OCI-LY1 (cell line): ENCODE data around the gene ARHGAP10.

ENCODE experiments used
- H2AFZ ChIP-seq: fragments of 200-600 bp; sonication (generic), shearing (Covaris generic); 2 replicates; pipeline ENCODE4 v1.6.0; 2014; ENCODE audit warnings: antibody characterized with exemption, mild to moderate bottlenecking, low read length
- H3F3A ChIP-seq: fragments of 200-600 bp; sonication (generic), shearing (Covaris generic); 2 replicates; pipeline ENCODE4 v1.6.0; 2014; ENCODE audit warnings: mild to moderate bottlenecking, antibody characterized with exemption, low read length, moderate library complexity; ENCODE audit not compliant: insufficient read depth
- H3K27ac ChIP-seq: fragments of 200-600 bp; sonication (generic); 2 replicates; pipeline ENCODE4 v1.5.1; 2014; ENCODE audit warnings: low read length, mixed run types, mild to moderate bottlenecking, low read depth; ENCODE audit not compliant: poor library complexity, severe bottlenecking
- H3K27me3 ChIP-seq: fragments of 200-600 bp; sonication (generic); 2 replicates; pipeline ENCODE4 v1.6.0; 2014; ENCODE audit warnings: antibody characterized with exemption, mild to moderate bottlenecking, low read length, moderate library complexity; ENCODE audit not compliant: insufficient read depth
- H3K36me3 ChIP-seq: fragments of 200-600 bp; sonication (generic); 2 replicates; pipeline ENCODE4 v1.6.1; 2014; ENCODE audit warnings: mild to moderate bottlenecking, antibody characterized with exemption, low read length, moderate library complexity, mixed read lengths; ENCODE audit not compliant: insufficient read depth
- H3K4me1 ChIP-seq: fragments of 200-600 bp; sonication (generic); 2 replicates; pipeline ENCODE4 v1.5.1; 2014; ENCODE audit warnings: mild to moderate bottlenecking, low read length, moderate library complexity; ENCODE audit not compliant: insufficient read depth, severe bottlenecking
- H3K4me2 ChIP-seq: fragments of 200-600 bp; sonication (generic), shearing (Covaris generic); 2 replicates; pipeline ENCODE4 v1.6.1; 2014; ENCODE audit warnings: low read length
- H3K4me3 ChIP-seq: fragments of 200-600 bp; sonication (generic); 2 replicates; pipeline ENCODE4 v1.5.1; 2014; ENCODE audit warnings: low read length, low read depth, mild to moderate bottlenecking, mixed read lengths; ENCODE audit not compliant: poor library complexity, severe bottlenecking
- H3K79me2 ChIP-seq: fragments of 200-600 bp; shearing (Covaris generic); 2 replicates; pipeline ENCODE4 v1.6.1; 2016; ENCODE audit warnings: mixed run types, low read length, mixed read lengths; ENCODE audit not compliant: insufficient read depth
- H3K9ac ChIP-seq: fragments of 200-600 bp; sonication (generic), shearing (Covaris generic); 2 replicates; pipeline ENCODE4 v1.6.1; 2014; ENCODE audit warnings: mild to moderate bottlenecking, low read length, mixed read lengths
- H3K9me2 ChIP-seq: fragments of 200-600 bp; sonication (generic), shearing (Covaris generic); 2 replicates; pipeline ENCODE4 v1.6.1; 2014; ENCODE audit warnings: low read depth, mild to moderate bottlenecking, low read length, mixed read lengths
- H3K9me3 ChIP-seq: fragments of 200-600 bp; shearing (Covaris generic); 2 replicates; pipeline ENCODE4 v1.6.1; 2014; ENCODE audit warnings: low read length, mixed read lengths
- H4K20me1 ChIP-seq: fragments of 200-600 bp; sonication (generic), shearing (Covaris generic); 2 replicates; pipeline ENCODE4 v1.6.0; 2016; ENCODE audit warnings: mild to moderate bottlenecking, low read length; ENCODE audit not compliant: insufficient read depth
- EZH2 ChIP-seq: fragments of 200-600 bp; sonication (generic), shearing (Covaris generic); IDR thresholded peaks from 2 replicates; pipeline ENCODE4 v1.8.0; 2017; ENCODE audit warnings: borderline replicate concordance, mixed run types, mild to moderate bottlenecking, antibody characterized with exemption, low read length, moderate library complexity, mixed read lengths
- TF ChIP-seq, protein P1 (sequence below): fragments of 200-600 bp; sonication (generic), shearing (Covaris generic); IDR thresholded peaks from 2 replicates; pipeline ENCODE4 v1.5.1; 2017; ENCODE audit warnings: mild to moderate bottlenecking, antibody characterized with exemption, low read length, moderate library complexity, mixed read lengths

Gene ARHGAP10

GRCh38 chr4:147768113-147768512 is 36.2 kb downstream of the ARHGAP10 start:
- Histone ChIP-seq H3K9me3 (no peaks in the 10 kb centered on the region), H3K27ac (no peak overlapping the region), H3K4me1 (no peaks in the 10 kb centered on the region), H3K79me2 (no peaks in the 10 kb centered on the region), H3K4me2 (no peak overlapping the region), H4K20me1 (no peaks in the 10 kb centered on the region), H3K9ac (no peak overlapping the region), H3K9me2 (no peaks in the 10 kb centered on the region), H3K4me3 (no peak overlapping the region), H3K36me3 (no peaks in the 10 kb centered on the region), H3K27me3 (no peaks in the 10 kb centered on the region), H3F3A (no peaks in the 10 kb centered on the region), H2AFZ (no peak overlapping the region)
- TF ChIP-seq, protein P1, sequence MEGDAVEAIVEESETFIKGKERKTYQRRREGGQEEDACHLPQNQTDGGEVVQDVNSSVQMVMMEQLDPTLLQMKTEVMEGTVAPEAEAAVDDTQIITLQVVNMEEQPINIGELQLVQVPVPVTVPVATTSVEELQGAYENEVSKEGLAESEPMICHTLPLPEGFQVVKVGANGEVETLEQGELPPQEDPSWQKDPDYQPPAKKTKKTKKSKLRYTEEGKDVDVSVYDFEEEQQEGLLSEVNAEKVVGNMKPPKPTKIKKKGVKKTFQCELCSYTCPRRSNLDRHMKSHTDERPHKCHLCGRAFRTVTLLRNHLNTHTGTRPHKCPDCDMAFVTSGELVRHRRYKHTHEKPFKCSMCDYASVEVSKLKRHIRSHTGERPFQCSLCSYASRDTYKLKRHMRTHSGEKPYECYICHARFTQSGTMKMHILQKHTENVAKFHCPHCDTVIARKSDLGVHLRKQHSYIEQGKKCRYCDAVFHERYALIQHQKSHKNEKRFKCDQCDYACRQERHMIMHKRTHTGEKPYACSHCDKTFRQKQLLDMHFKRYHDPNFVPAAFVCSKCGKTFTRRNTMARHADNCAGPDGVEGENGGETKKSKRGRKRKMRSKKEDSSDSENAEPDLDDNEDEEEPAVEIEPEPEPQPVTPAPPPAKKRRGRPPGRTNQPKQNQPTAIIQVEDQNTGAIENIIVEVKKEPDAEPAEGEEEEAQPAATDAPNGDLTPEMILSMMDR, result no peak
- no peak for TF ChIP-seq EZH2

DNA sequence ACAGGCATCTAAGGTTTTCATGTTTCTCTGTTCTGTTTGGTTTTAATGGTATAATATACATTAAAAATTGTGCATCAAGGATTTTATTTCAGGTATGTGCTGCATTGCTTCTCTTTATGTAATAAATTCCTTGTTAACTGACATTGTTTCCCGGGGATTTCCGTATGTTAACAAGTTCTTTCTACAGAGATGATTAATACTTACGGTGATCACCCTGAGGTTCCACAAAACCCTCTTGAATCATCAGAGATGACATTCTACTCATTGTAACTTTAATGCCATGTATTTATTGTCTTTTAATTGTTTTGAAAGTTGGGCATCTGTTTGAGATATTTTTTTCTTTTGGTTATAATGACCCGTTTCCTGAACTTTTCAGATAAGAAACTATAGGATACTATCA is 37.5 kb downstream of the ARHGAP10 start:
- H3K9me2 ChIP-seq, result no peaks in the 10 kb centered on the region
- H4K20me1 ChIP-seq, result no peaks in the 10 kb centered on the region
- H3K9me3 ChIP-seq, result no peaks in the 10 kb centered on the region
- H3K4me3 ChIP-seq, result no peak overlapping the region
- H3K27ac ChIP-seq, result no peak overlapping the region
- no peak overlapping the region for H3K9ac ChIP-seq
- no peaks in the 10 kb centered on the region for H3F3A ChIP-seq
- no peaks in the 10 kb centered on the region for H3K79me2 ChIP-seq
- H3K4me1 ChIP-seq, result no peaks in the 10 kb centered on the region
- no peak overlapping the region for H2AFZ ChIP-seq
- TF ChIP-seq, protein P1, result no peak
- TF ChIP-seq EZH2, result no peak
- H3K4me2 ChIP-seq, result no peak overlapping the region
- H3K27me3 ChIP-seq, result no peaks in the 10 kb centered on the region
- no peaks in the 10 kb centered on the region for H3K36me3 ChIP-seq

GRCh38 chr4:147770831-147771230 is 38.9 kb downstream of the ARHGAP10 start:
- no peaks in the 10 kb centered on the region for H4K20me1 ChIP-seq
- H3K9me2 ChIP-seq, result no peaks in the 10 kb centered on the region
- no peaks in the 10 kb centered on the region for H3K4me1 ChIP-seq
- no peak overlapping the region for H3K27ac ChIP-seq
- H3K4me2 ChIP-seq, result no peak overlapping the region
- no peak overlapping the region for H2AFZ ChIP-seq
- no peaks in the 10 kb centered on the region for H3K9me3 ChIP-seq
- no peaks in the 10 kb centered on the region for H3K79me2 ChIP-seq
- TF ChIP-seq, protein P1, result no peak
- TF ChIP-seq EZH2, result no peak
- H3K36me3 ChIP-seq, result no peaks in the 10 kb centered on the region
- H3K27me3 ChIP-seq, result no peaks in the 10 kb centered on the region
- no peaks in the 10 kb centered on the region for H3F3A ChIP-seq
- H3K9ac ChIP-seq, result no peak overlapping the region
- H3K4me3 ChIP-seq, result no peak overlapping the region
